ENCODE data around the gene FGFR3. TPM values are rescaled to one million over a fixed set of nuclear protein-coding genes. Genes with fewer than 3 reads are reported as not detected.
"Not testable (repeated sequence)": the region's sequence is repeated elsewhere in the genome, so short reads cannot be mapped to it uniquely, and the experiment has no call there.

FGFR3 gene
- total RNA-seq, 8 experiments from 2014 or later, result 0.76 to 39.4 (median 10.8) TPM

GRCh38 chr4:1826531-1827350 lies 33.6 kb downstream of the FGFR3 start:
- no peak overlapping the region for H3K27ac ChIP-seq
- no peak overlapping the region for H3K4me3 ChIP-seq
- WGBS, 10 experiments, result 60 to 100% (median 93%) methylated on average over 1 to 11 of the region's 30 CpGs; no CpG with 5 or more reads in 3 of the 10 experiments
- in situ Hi-C loops (cut with MboI; ENCODE audit: low pct_unique_long_range_greater_than_20kb in 2 of 9, low sequenced_read_pairs in 9 of 9, unreplicated experiment in 9 of 9), result no loop called here
- no peak for ATAC-seq (replicated peaks in 6 of 8)
- H3K4me1 ChIP-seq (replicated peaks in 1 of 2), result no peaks in the 10 kb centered on the region

- no peaks in the 10 kb centered on the region for H3K4me1 ChIP-seq (replicated peaks in 1 of 2)
- in situ Hi-C loops (cut with MboI; ENCODE audit: low pct_unique_long_range_greater_than_20kb in 2 of 9, low sequenced_read_pairs in 9 of 9, unreplicated experiment in 9 of 9), result no loop called here
- 56 to 100% (median 86%) methylated on average over 1 to 3 of the region's 3 CpGs; no CpG with 5 or more reads in 4 of the 10 experiments for WGBS, 10 experiments
- no peak for ATAC-seq (replicated peaks in 6 of 8)
- no peak overlapping the region for H3K27ac ChIP-seq
- H3K4me3 ChIP-seq, result no peak overlapping the region
Measured at GRCh38 chr4:1830234-1830633, 37.1 kb downstream of the FGFR3 start.

GRCh38 chr4:1830642-1831228 lies 37.6 kb downstream of the FGFR3 start:
- Histone ChIP-seq H3K4me3 (no peak overlapping the region), H3K27ac (no peak overlapping the region), H3K4me1 (replicated peaks in 1 of 2) (no peaks in the 10 kb centered on the region)
- in situ Hi-C loops (cut with MboI; ENCODE audit: low pct_unique_long_range_greater_than_20kb in 2 of 9, low sequenced_read_pairs in 9 of 9, unreplicated experiment in 9 of 9), result no loop called here
- WGBS, 10 experiments, result 56 to 100% (median 97%) methylated on average over 1 to 7 of the region's 8 CpGs; no CpG with 5 or more reads in 2 of the 10 experiments
- no peak for ATAC-seq (replicated peaks in 6 of 8)

GRCh38 chr4:1831331-1831730 lies 38.2 kb downstream of the FGFR3 start:
- in situ Hi-C loops (cut with MboI; ENCODE audit: low pct_unique_long_range_greater_than_20kb in 2 of 9, low sequenced_read_pairs in 9 of 9, unreplicated experiment in 9 of 9), result no loop called here
- no peaks in the 10 kb centered on the region for H3K4me1 ChIP-seq (replicated peaks in 1 of 2)
- WGBS, 10 experiments, result 50 to 100% (median 92%) methylated on average over 2 to 5 of the region's 8 CpGs; no CpG with 5 or more reads in 6 of the 10 experiments
- no peak overlapping the region for H3K4me3 ChIP-seq
- no peak overlapping the region for H3K27ac ChIP-seq
- ATAC-seq (replicated peaks in 6 of 8), result no peak

GRCh38 chr4:1832690-1833089 lies 39.6 kb downstream of the FGFR3 start:
- no peak for ATAC-seq (replicated peaks in 6 of 8)
- Histone ChIP-seq H3K4me3 (no peak overlapping the region), H3K4me1 (replicated peaks in 1 of 2) (no peaks in the 10 kb centered on the region), H3K27ac (no peak overlapping the region)
- WGBS, 10 experiments, result 91 to 100% (median 95%) methylated on average over 1 to 15 of the region's 18 CpGs; no CpG with 5 or more reads in 3 of the 10 experiments
- in situ Hi-C loops (cut with MboI; ENCODE audit: low pct_unique_long_range_greater_than_20kb in 2 of 9, low sequenced_read_pairs in 9 of 9, unreplicated experiment in 9 of 9), result no loop called here

GRCh38 chr4:1833307-1834046 lies 40.4 kb downstream of the FGFR3 start:
- in situ Hi-C loops (cut with MboI; ENCODE audit: low pct_unique_long_range_greater_than_20kb in 2 of 9, low sequenced_read_pairs in 9 of 9, unreplicated experiment in 9 of 9), result no loop called here
- Histone ChIP-seq H3K4me3 (no peak overlapping the region), H3K27ac (no peak overlapping the region), H3K4me1 (replicated peaks in 1 of 2) (no peaks in the 10 kb centered on the region)
- ATAC-seq (replicated peaks in 6 of 8), result no peak
- WGBS, 10 experiments, result 90 to 100% (median 95%) methylated on average over 1 to 8 of the region's 14 CpGs; no CpG with 5 or more reads in 6 of the 10 experiments

- WGBS, 10 experiments, result 90 to 100% (median 95%) methylated on average over 1 to 8 of the region's 21 CpGs; no CpG with 5 or more reads in 5 of the 10 experiments
- Histone ChIP-seq H3K4me1 (replicated peaks in 1 of 2) (no peaks in the 10 kb centered on the region), H3K27ac (no peak overlapping the region), H3K4me3 (no peak overlapping the region)
- in situ Hi-C loops (cut with MboI; ENCODE audit: low pct_unique_long_range_greater_than_20kb in 2 of 9, low sequenced_read_pairs in 9 of 9, unreplicated experiment in 9 of 9), result no loop called here
- peak in 3 of 8 experiments; percentile 25 to 80 (median 40) for ATAC-seq (replicated peaks in 6 of 8)
Measured at GRCh38 chr4:1834047-1834775, 41.1 kb downstream of the FGFR3 start.

GRCh38 chr4:1835836-1836235 lies 42.7 kb downstream of the FGFR3 start:
- H3K4me3 ChIP-seq; in situ Hi-C loops (cut with MboI; ENCODE audit: low pct_unique_long_range_greater_than_20kb in 2 of 9, low sequenced_read_pairs in 9 of 9, unreplicated experiment in 9 of 9); ATAC-seq (replicated peaks in 6 of 8); H3K27ac ChIP-seq; H3K4me1 ChIP-seq (replicated peaks in 1 of 2): not testable (repeated sequence)
- 82 to 100% (median 100%) methylated on average over 2 to 7 of the region's 8 CpGs for WGBS, 10 experiments

- Histone ChIP-seq H3K27ac (no peak overlapping the region), H3K4me1 (replicated peaks in 1 of 2) (no peaks in the 10 kb centered on the region), H3K4me3 (no peak overlapping the region)
- no peak for ATAC-seq (replicated peaks in 6 of 8)
- 80 to 100% (median 100%) methylated on average over 1 to 3 of the region's 7 CpGs; no CpG with 5 or more reads in 7 of the 10 experiments for WGBS, 10 experiments
- in situ Hi-C loops (cut with MboI; ENCODE audit: low pct_unique_long_range_greater_than_20kb in 2 of 9, low sequenced_read_pairs in 9 of 9, unreplicated experiment in 9 of 9), result no loop called here
Measured at GRCh38 chr4:1836650-1837049, 43.6 kb downstream of the FGFR3 start.

- no peak for ATAC-seq (replicated peaks in 6 of 8)
- no peak overlapping the region for H3K4me3 ChIP-seq
- H3K27ac ChIP-seq, result no peak overlapping the region
- in situ Hi-C loops (cut with MboI; ENCODE audit: low pct_unique_long_range_greater_than_20kb in 2 of 9, low sequenced_read_pairs in 9 of 9, unreplicated experiment in 9 of 9), result no loop called here
- 87 to 100% (median 96%) methylated on average over 1 to 9 of the region's 10 CpGs; no CpG with 5 or more reads in 1 of the 10 experiments for WGBS, 10 experiments
- no peaks in the 10 kb centered on the region for H3K4me1 ChIP-seq (replicated peaks in 1 of 2)
Measured at GRCh38 chr4:1837069-1837468, 44.0 kb downstream of the FGFR3 start.

- in situ Hi-C loops (cut with MboI; ENCODE audit: low pct_unique_long_range_greater_than_20kb in 2 of 9, low sequenced_read_pairs in 9 of 9, unreplicated experiment in 9 of 9), result no loop called here
- no peak for ATAC-seq (replicated peaks in 6 of 8)
- no peaks in the 10 kb centered on the region for H3K4me1 ChIP-seq (replicated peaks in 1 of 2)
- 78 to 100% (median 89%) methylated on average over 3 to 7 of the region's 7 CpGs; no CpG with 5 or more reads in 5 of the 10 experiments for WGBS, 10 experiments
- no peak overlapping the region for H3K27ac ChIP-seq
- no peak overlapping the region for H3K4me3 ChIP-seq
Measured at GRCh38 chr4:1839282-1839681, 46.2 kb downstream of the FGFR3 start.

- no peaks in the 10 kb centered on the region for H3K4me1 ChIP-seq (replicated peaks in 1 of 2)
- 88 to 100% (median 100%) methylated on average over 1 to 15 of the region's 31 CpGs; no CpG with 5 or more reads in 4 of the 10 experiments for WGBS, 10 experiments
- no peak overlapping the region for H3K27ac ChIP-seq
- in situ Hi-C loops (cut with MboI; ENCODE audit: low pct_unique_long_range_greater_than_20kb in 2 of 9, low sequenced_read_pairs in 9 of 9, unreplicated experiment in 9 of 9), result no loop called here
- ATAC-seq (replicated peaks in 6 of 8), result no peak
- H3K4me3 ChIP-seq, result no peak overlapping the region
Measured at GRCh38 chr4:1841201-1841886, 48.3 kb downstream of the FGFR3 start.

Data from motor neuron (in vitro differentiated cells).